C4-2B (cell line): ENCODE data around the gene POMT1.

Experiments used
- H3K27ac ChIP-seq: fragments of 450-650 bp; 2 replicates; pipeline ENCODE4 v1.5.1; 2017
- CTCF ChIP-seq: fragments of 450-650 bp; conservative IDR thresholded peaks from 2 replicates; pipeline ENCODE4 v1.5.1; 2017; ENCODE audit warnings: mild to moderate bottlenecking
- ZFX ChIP-seq: fragments of 450-650 bp; IDR thresholded peaks from 2 replicates; pipeline ENCODE4 v1.6.1; 2017

The POMT1 gene

GRCh38 chr9:131528886-131529505 is 26.3 kb downstream of the POMT1 start:
- TF ChIP-seq ZFX (no peak), CTCF (no peak)
- no peak overlapping the region for H3K27ac ChIP-seq

GRCh38 chr9:131529597-131530545 is 27.2 kb downstream of the POMT1 start:
- H3K27ac ChIP-seq, result peak overlapping the region; percentile 86
- TF ChIP-seq ZFX (no peak), CTCF (no peak)

DNA sequence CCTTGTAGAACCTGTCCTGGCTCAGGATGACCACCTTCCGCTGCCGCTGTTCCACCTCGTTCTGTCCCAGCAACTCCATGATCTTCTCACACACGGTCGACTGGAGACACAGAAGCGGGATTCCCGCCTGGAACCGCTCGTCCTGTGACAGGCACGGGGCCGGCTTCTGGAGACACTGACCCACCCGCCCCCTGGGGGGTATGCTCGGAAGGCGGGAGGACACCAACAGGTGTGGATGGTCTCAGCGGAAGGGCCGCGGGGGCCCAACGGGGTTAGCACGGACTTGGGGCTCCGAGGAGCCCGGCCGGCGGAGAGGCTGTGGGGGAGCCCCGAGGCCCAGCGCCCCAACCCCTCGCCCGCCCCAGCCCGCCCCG is 27.8 kb downstream of the POMT1 start:
- TF ChIP-seq ZFX (no peak), CTCF (no peak)
- H3K27ac ChIP-seq, result peak overlapping the region; percentile 86

DNA sequence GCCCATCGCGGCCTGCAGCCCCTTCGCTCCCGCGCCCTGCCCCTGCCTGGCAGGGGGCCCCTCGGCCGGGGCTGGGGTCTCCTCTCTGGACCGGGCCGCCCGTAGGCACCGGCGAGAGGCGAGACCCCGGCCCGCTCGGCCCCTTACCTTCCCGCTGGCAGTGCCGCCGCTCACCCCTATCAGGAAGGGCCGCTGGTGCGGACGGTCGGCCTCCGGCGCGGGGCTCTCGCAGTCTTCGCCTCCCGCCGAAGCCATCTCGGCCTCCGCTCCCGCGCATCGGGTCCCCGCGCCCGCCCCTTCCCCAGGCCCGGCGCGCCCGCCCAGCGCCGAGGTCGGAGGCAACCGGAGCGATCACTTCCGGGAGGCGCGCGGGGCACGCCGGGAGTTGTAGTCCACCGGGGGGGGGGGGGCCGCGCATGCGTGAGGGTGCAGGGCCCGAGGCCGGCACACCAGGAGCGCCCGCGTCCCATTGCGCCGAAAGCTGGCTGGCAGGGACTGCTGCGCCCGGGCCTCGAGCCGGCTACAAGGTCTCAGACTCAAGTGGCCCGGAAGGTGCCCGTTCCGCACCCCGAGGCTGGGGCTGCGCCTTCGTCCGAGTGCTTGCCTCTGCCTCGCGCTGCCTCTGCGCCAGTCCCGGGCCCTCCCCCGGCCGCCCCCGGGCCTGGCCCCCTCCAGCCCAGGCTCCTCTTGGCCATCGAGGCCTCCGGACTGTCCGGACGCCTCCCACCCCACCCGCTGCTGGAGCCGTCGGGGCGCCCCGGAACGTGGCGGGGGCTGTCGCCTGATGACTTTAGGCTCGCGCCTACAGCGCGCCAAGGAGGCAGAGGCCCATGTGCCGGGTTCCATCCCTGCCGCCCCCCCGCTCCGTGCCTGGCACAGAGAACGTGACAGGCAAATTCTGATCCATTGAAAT is 28.5 kb downstream of the POMT1 start, which contains the start of gene UCK1:
TSS of gene UCK1 (minus strand) at position 344 of the 913 bp plus-strand sequence. CDS start at position 255, 89 bp downstream.
- H3K27ac ChIP-seq, result peak within 1 kb of the TSS; percentile 86
- TF ChIP-seq ZFX, result peak; percentile 76
- no peak for TF ChIP-seq CTCF

GRCh38 chr9:131534721-131535237 is 32.1 kb downstream of the POMT1 start:
- no peak overlapping the region for H3K27ac ChIP-seq
- TF ChIP-seq CTCF, result no peak
- TF ChIP-seq ZFX, result no peak

GRCh38 chr9:131537946-131538345 is 35.2 kb downstream of the POMT1 start:
- TF ChIP-seq ZFX, result no peak
- TF ChIP-seq CTCF, result no peak
- H3K27ac ChIP-seq, result no peak overlapping the region
